ENCODE measurements around the gene GLIPR1L1. TPM values are rescaled to one million over a fixed set of nuclear protein-coding genes. Genes with fewer than 3 reads are reported as not detected.
"Not testable (repeated sequence)": the region's sequence is repeated elsewhere in the genome, so short reads cannot be mapped to it uniquely, and the experiment has no call there.

Gene GLIPR1L1
- total and polyA plus RNA-seq, 4 donors: 0.66 to 1.1 TPM; not detected in 2

GRCh38 chr12:75345531-75345930 is 11.1 kb downstream of the GLIPR1L1 start:
- H3K9me3 ChIP-seq (ENCODE audit: control insufficient read depth, insufficient read depth, low read length): no peaks in the 10 kb centered on the region
- H3K36me3 ChIP-seq (ENCODE audit: control insufficient read depth, insufficient read depth, low read length): no peaks in the 10 kb centered on the region
- H3K4me3 ChIP-seq (ENCODE audit: low read depth, low read length): no peak overlapping the region
- no CpG with 5 or more reads among the region's 2 CpGs for WGBS (ENCODE audit: insufficient coverage)
- H3K27ac ChIP-seq (ENCODE audit: low read depth, low read length): no peak overlapping the region
- H3K4me1 ChIP-seq (ENCODE audit: control insufficient read depth, insufficient read depth, low read length): no peaks in the 10 kb centered on the region
- no peaks in the 10 kb centered on the region for H3K27me3 ChIP-seq (ENCODE audit: control insufficient read depth, insufficient read depth, low read length)
- no peak for DNase-seq (ENCODE audit: low read depth in 4 of 6, low spot score in 6 of 6)

GRCh38 chr12:75346215-75346614 is 11.7 kb downstream of the GLIPR1L1 start:
- H3K36me3 ChIP-seq (ENCODE audit: control insufficient read depth, insufficient read depth, low read length); H3K27me3 ChIP-seq (ENCODE audit: control insufficient read depth, insufficient read depth, low read length); H3K4me3 ChIP-seq (ENCODE audit: low read depth, low read length); H3K9me3 ChIP-seq (ENCODE audit: control insufficient read depth, insufficient read depth, low read length); H3K27ac ChIP-seq (ENCODE audit: low read depth, low read length); DNase-seq (ENCODE audit: low read depth in 4 of 6, low spot score in 6 of 6); H3K4me1 ChIP-seq (ENCODE audit: control insufficient read depth, insufficient read depth, low read length): not testable (repeated sequence)
- WGBS (ENCODE audit: insufficient coverage): 90% methylated on average over 3 of the region's 6 CpGs

GRCh38 chr12:75349946-75350345 is 15.5 kb downstream of the GLIPR1L1 start:
- H3K36me3 ChIP-seq (ENCODE audit: control insufficient read depth, insufficient read depth, low read length): no peaks in the 10 kb centered on the region
- peaks cover 4% of the 10 kb centered on the region for H3K9me3 ChIP-seq (ENCODE audit: control insufficient read depth, insufficient read depth, low read length)
- H3K27ac ChIP-seq (ENCODE audit: low read depth, low read length): no peak overlapping the region
- no peaks in the 10 kb centered on the region for H3K27me3 ChIP-seq (ENCODE audit: control insufficient read depth, insufficient read depth, low read length)
- H3K4me1 ChIP-seq (ENCODE audit: control insufficient read depth, insufficient read depth, low read length): no peaks in the 10 kb centered on the region
- DNase-seq (ENCODE audit: low read depth in 4 of 6, low spot score in 6 of 6): no peak
- H3K4me3 ChIP-seq (ENCODE audit: low read depth, low read length): no peak overlapping the region
- 83% methylated on average over 4 of the region's 4 CpGs for WGBS (ENCODE audit: insufficient coverage)

GRCh38 chr12:75350413-75350812 is 15.9 kb downstream of the GLIPR1L1 start:
- no peak for DNase-seq (ENCODE audit: low read depth in 4 of 6, low spot score in 6 of 6)
- H3K4me3 ChIP-seq (ENCODE audit: low read depth, low read length): no peak overlapping the region
- 100% methylated on average over 1 of the region's 2 CpGs for WGBS (ENCODE audit: insufficient coverage)
- H3K27ac ChIP-seq (ENCODE audit: low read depth, low read length): no peak overlapping the region
- H3K4me1 ChIP-seq (ENCODE audit: control insufficient read depth, insufficient read depth, low read length): no peaks in the 10 kb centered on the region
- H3K27me3 ChIP-seq (ENCODE audit: control insufficient read depth, insufficient read depth, low read length): no peaks in the 10 kb centered on the region
- H3K36me3 ChIP-seq (ENCODE audit: control insufficient read depth, insufficient read depth, low read length): no peaks in the 10 kb centered on the region
- H3K9me3 ChIP-seq (ENCODE audit: control insufficient read depth, insufficient read depth, low read length): peaks cover 6% of the 10 kb centered on the region

- H3K4me3 ChIP-seq (ENCODE audit: low read depth, low read length): no peak overlapping the region
- H3K27ac ChIP-seq (ENCODE audit: low read depth, low read length): no peak overlapping the region
- peaks cover 6% of the 10 kb centered on the region for H3K9me3 ChIP-seq (ENCODE audit: control insufficient read depth, insufficient read depth, low read length)
- H3K27me3 ChIP-seq (ENCODE audit: control insufficient read depth, insufficient read depth, low read length): no peaks in the 10 kb centered on the region
- H3K36me3 ChIP-seq (ENCODE audit: control insufficient read depth, insufficient read depth, low read length): no peaks in the 10 kb centered on the region
- no peaks in the 10 kb centered on the region for H3K4me1 ChIP-seq (ENCODE audit: control insufficient read depth, insufficient read depth, low read length)
- DNase-seq (ENCODE audit: low read depth in 4 of 6, low spot score in 6 of 6): no peak
Observed at GRCh38 chr12:75354011-75354410, 19.5 kb downstream of the GLIPR1L1 start.

GRCh38 chr12:75360920-75361319 is 26.4 kb downstream of the GLIPR1L1 start:
- DNase-seq (ENCODE audit: low read depth in 4 of 6, low spot score in 6 of 6): no peak
- Histone ChIP-seq H3K4me3 (ENCODE audit: low read depth, low read length) (no peak overlapping the region), H3K9me3 (ENCODE audit: control insufficient read depth, insufficient read depth, low read length) (no peaks in the 10 kb centered on the region), H3K36me3 (ENCODE audit: control insufficient read depth, insufficient read depth, low read length) (no peaks in the 10 kb centered on the region), H3K4me1 (ENCODE audit: control insufficient read depth, insufficient read depth, low read length) (no peaks in the 10 kb centered on the region), H3K27ac (ENCODE audit: low read depth, low read length) (no peak overlapping the region), H3K27me3 (ENCODE audit: control insufficient read depth, insufficient read depth, low read length) (no peaks in the 10 kb centered on the region)

GRCh38 chr12:75361408-75361807 is 26.9 kb downstream of the GLIPR1L1 start:
- H3K4me3 ChIP-seq (ENCODE audit: low read depth, low read length): no peak overlapping the region
- no peaks in the 10 kb centered on the region for H3K27me3 ChIP-seq (ENCODE audit: control insufficient read depth, insufficient read depth, low read length)
- H3K27ac ChIP-seq (ENCODE audit: low read depth, low read length): no peak overlapping the region
- no peak for DNase-seq (ENCODE audit: low read depth in 4 of 6, low spot score in 6 of 6)
- H3K4me1 ChIP-seq (ENCODE audit: control insufficient read depth, insufficient read depth, low read length): no peaks in the 10 kb centered on the region
- WGBS (ENCODE audit: insufficient coverage): no CpG with 5 or more reads among the region's 1 CpG
- H3K9me3 ChIP-seq (ENCODE audit: control insufficient read depth, insufficient read depth, low read length): no peaks in the 10 kb centered on the region
- no peaks in the 10 kb centered on the region for H3K36me3 ChIP-seq (ENCODE audit: control insufficient read depth, insufficient read depth, low read length)

GRCh38 chr12:75364919-75365318 is 30.4 kb downstream of the GLIPR1L1 start:
- H3K36me3 ChIP-seq (ENCODE audit: control insufficient read depth, insufficient read depth, low read length): no peaks in the 10 kb centered on the region
- no peak for DNase-seq (ENCODE audit: low read depth in 4 of 6, low spot score in 6 of 6)
- no peaks in the 10 kb centered on the region for H3K9me3 ChIP-seq (ENCODE audit: control insufficient read depth, insufficient read depth, low read length)
- no peak overlapping the region for H3K4me3 ChIP-seq (ENCODE audit: low read depth, low read length)
- no peak overlapping the region for H3K27ac ChIP-seq (ENCODE audit: low read depth, low read length)
- no peaks in the 10 kb centered on the region for H3K4me1 ChIP-seq (ENCODE audit: control insufficient read depth, insufficient read depth, low read length)
- H3K27me3 ChIP-seq (ENCODE audit: control insufficient read depth, insufficient read depth, low read length): no peaks in the 10 kb centered on the region

- Histone ChIP-seq H3K36me3 (ENCODE audit: control insufficient read depth, insufficient read depth, low read length) (no peaks in the 10 kb centered on the region), H3K27ac (ENCODE audit: low read depth, low read length) (no peak overlapping the region), H3K27me3 (ENCODE audit: control insufficient read depth, insufficient read depth, low read length) (no peaks in the 10 kb centered on the region), H3K4me3 (ENCODE audit: low read depth, low read length) (no peak overlapping the region), H3K9me3 (ENCODE audit: control insufficient read depth, insufficient read depth, low read length) (no peaks in the 10 kb centered on the region), H3K4me1 (ENCODE audit: control insufficient read depth, insufficient read depth, low read length) (no peaks in the 10 kb centered on the region)
- no peak for DNase-seq (ENCODE audit: low read depth in 4 of 6, low spot score in 6 of 6)
- WGBS (ENCODE audit: insufficient coverage): no CpG with 5 or more reads among the region's 1 CpG
Observed at GRCh38 chr12:75366629-75367028, 32.2 kb downstream of the GLIPR1L1 start.

- Histone ChIP-seq H3K4me1 (ENCODE audit: control insufficient read depth, insufficient read depth, low read length) (no peaks in the 10 kb centered on the region), H3K4me3 (ENCODE audit: low read depth, low read length) (no peak overlapping the region), H3K36me3 (ENCODE audit: control insufficient read depth, insufficient read depth, low read length) (no peaks in the 10 kb centered on the region), H3K27ac (ENCODE audit: low read depth, low read length) (no peak overlapping the region), H3K9me3 (ENCODE audit: control insufficient read depth, insufficient read depth, low read length) (no peaks in the 10 kb centered on the region), H3K27me3 (ENCODE audit: control insufficient read depth, insufficient read depth, low read length) (no peaks in the 10 kb centered on the region)
- no peak for DNase-seq (ENCODE audit: low read depth in 4 of 6, low spot score in 6 of 6)
- 100% methylated on average over 1 of the region's 2 CpGs for WGBS (ENCODE audit: insufficient coverage)
Observed at GRCh38 chr12:75374971-75375370, 40.5 kb downstream of the GLIPR1L1 start.

All from spinal cord (tissue), 10 donors.